Measurements from ENCODE around the gene DMC1.
"Not testable (repeated sequence)": the region's sequence is repeated elsewhere in the genome, so short reads cannot be mapped to it uniquely, and the experiment has no call there.

Gene DMC1

GRCh38 chr22:38497869-38498268, 72.1 kb downstream of the DMC1 start:
- no peak for FAIRE-seq

- FAIRE-seq = no peak
Measured at GRCh38 chr22:38494939-38495338, 75.0 kb downstream of the DMC1 start.

GRCh38 chr22:38494498-38494897, 75.5 kb downstream of the DMC1 start:
- no peak for FAIRE-seq

- no peak for FAIRE-seq
Measured at GRCh38 chr22:38491707-38492348, 78.2 kb downstream of the DMC1 start.

- no peak for FAIRE-seq
Measured at GRCh38 chr22:38490915-38491314, 79.1 kb downstream of the DMC1 start.

GRCh38 chr22:38490475-38490874, 79.5 kb downstream of the DMC1 start:
- no peak for FAIRE-seq

GRCh38 chr22:38489561-38490145, 80.3 kb downstream of the DMC1 start:
- no peak for FAIRE-seq

- FAIRE-seq = no peak
Measured at GRCh38 chr22:38489142-38489541, 80.8 kb downstream of the DMC1 start.

- no peak for FAIRE-seq
Measured at GRCh38 chr22:38487946-38488345, 82.0 kb downstream of the DMC1 start.

- FAIRE-seq = no peak
Measured at GRCh38 chr22:38485783-38486182, 84.2 kb downstream of the DMC1 start.

GRCh38 chr22:38484244-38484643, 85.7 kb downstream of the DMC1 start:
- FAIRE-seq = no peak

- no peak for FAIRE-seq
Measured at GRCh38 chr22:38482662-38483308, 87.2 kb downstream of the DMC1 start.

- FAIRE-seq = no peak
Measured at GRCh38 chr22:38481871-38482332, 88.1 kb downstream of the DMC1 start.

- FAIRE-seq = no peak
Measured at GRCh38 chr22:38481162-38481870, 88.7 kb downstream of the DMC1 start.

- no peak for FAIRE-seq
Measured at GRCh38 chr22:38479096-38479837, 90.7 kb downstream of the DMC1 start.

GRCh38 chr22:38477585-38477984, 92.4 kb downstream of the DMC1 start:
- no peak for FAIRE-seq

GRCh38 chr22:38474003-38474607, 95.9 kb downstream of the DMC1 start:
- no peak for FAIRE-seq

GRCh38 chr22:38471237-38471636, 98.7 kb downstream of the DMC1 start:
- no peak for FAIRE-seq

- not testable (repeated sequence) for FAIRE-seq
Measured at GRCh38 chr22:38470179-38470578, 99.8 kb downstream of the DMC1 start.

GRCh38 chr22:38469306-38469781, 100.6 kb downstream of the DMC1 start:
- no peak for FAIRE-seq

Measured in A204.1 (cell line).